A549 (cell line): Measurements from ENCODE around the gene NCOA1.

Experiments used
- CTCF ChIP-seq: fragments of >200 bp; sonication (Bioruptor Twin); formaldehyde crosslinking; IDR thresholded peaks from 3 replicates; pipeline ENCODE4 v1.5.1; 2016
- EP300 ChIP-seq, 2 experiments: fragments of >200 bp; sonication (Bioruptor Twin); formaldehyde crosslinking; IDR thresholded peaks; 2 replicates in 1 of 2; 3 replicates in 1 of 2; pipeline ENCODE4 v1.6.1; 2016 to 2017
- HDAC2 ChIP-seq: fragments of 200-600 bp; sonication (generic); IDR thresholded peaks from 2 replicates; pipeline ENCODE4 v1.6.1; 2016
- MAX ChIP-seq: IDR thresholded peaks from 2 replicates; pipeline ENCODE4 v1.6.1; 2012
- MYC ChIP-seq: IDR thresholded peaks from 2 replicates; pipeline ENCODE4 v1.6.1; 2012; ENCODE audit warnings: mild to moderate bottlenecking, inconsistent platforms, low read length, improper control_type of control experiment, borderline replicate concordance
- POLR2A ChIP-seq: IDR thresholded peaks from 2 replicates; pipeline ENCODE4 v1.6.1; 2012; ENCODE audit warnings: mild to moderate bottlenecking, low read length
- RAD21 ChIP-seq, 2 experiments: fragments of >200 bp in 1 of 2; sonication (Bioruptor Twin) in 1 of 2; formaldehyde crosslinking in 1 of 2; IDR thresholded peaks in 1 of 2; conservative IDR thresholded peaks in 1 of 2; 2 replicates in 1 of 2; 3 replicates in 1 of 2; pipeline ENCODE4 v1.6.1; 2012 to 2018; ENCODE audit warnings: inconsistent platforms in 1 of 2
- ZC3H11A ChIP-seq: fragments of 450-650 bp; IDR thresholded peaks from 2 replicates; pipeline ENCODE4 v1.6.1; 2014; ENCODE audit warnings: antibody characterized with exemption, mild to moderate bottlenecking

GRCh38 chr2:24542269-24542872, 51.3 kb downstream of the NCOA1 start:
- TF ChIP-seq MYC (no peak), RAD21 (conservative IDR thresholded peaks at IDR 0.05 in 1 of 2, IDR thresholded peaks at IDR 0.05 in 1 of 2) (no peak), CTCF (no peak), MAX (no peak), POLR2A (no peak), EP300 (IDR thresholded peaks at IDR 0.05) (no peak), HDAC2 (no peak), ZC3H11A (no peak)
